Measurements from ENCODE around the gene RAET1G.

- TF ChIP-seq CTCF (conservative IDR thresholded peaks at IDR 0.05; ENCODE audit: low read depth, low read length) (no peak), EZH2 (IDR thresholded peaks at IDR 0.05; ENCODE audit: borderline replicate concordance, low read depth, low read length, poor library complexity, severe bottlenecking) (no peak)
These were observed 536 bp upstream of the RAET1G start for GRCh38 chr6:149923327-149923986.
